ENCODE results near the gene ZNF608.

Gene ZNF608

DNA sequence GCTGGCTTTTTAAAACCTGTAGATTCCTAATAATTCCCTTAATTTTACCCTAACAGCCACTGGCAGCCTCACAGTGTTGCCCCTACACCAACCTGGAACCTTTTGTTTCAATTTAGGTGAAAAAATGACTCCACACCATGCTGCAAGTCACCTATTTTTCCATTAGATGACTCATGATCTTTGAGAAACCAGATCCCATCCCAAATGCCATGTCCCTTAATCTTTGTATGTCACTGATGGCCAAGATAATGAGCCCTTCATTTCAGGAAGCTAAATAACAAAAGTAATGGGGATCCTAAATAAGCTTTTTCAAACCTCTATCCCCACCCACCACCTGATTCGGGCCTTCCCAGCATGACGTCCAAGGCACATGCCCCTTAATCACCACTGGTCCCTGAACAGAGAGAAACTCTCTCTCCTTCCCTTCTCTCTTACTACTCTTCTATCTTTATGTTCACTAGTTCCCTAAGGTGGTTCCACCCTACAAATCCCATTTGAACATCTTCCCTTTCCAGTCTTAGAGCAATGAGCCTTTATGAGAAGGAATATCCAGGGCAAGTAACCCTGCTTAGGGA, 33.6 kb downstream of the ZNF608 start:
- Histone ChIP-seq H3K4me2 (peak overlapping the region; percentile 59 to 92 (median 77); a peak in 21 of 22 replicates), H3K27ac (peak overlapping the region in 6 of 11 experiments; percentile 17 to 56 (median 28); a peak in 6 of 22 replicates), H3K9ac (no peak overlapping the region), H3K36me3 (peaks cover 0 to 76% (median 10%) of the 10 kb centered on the region in 11 experiments; a peak in 11 of 22 replicates), H3K4me1 (peaks cover 36 to 92% (median 70%) of the 10 kb centered on the region in 10 experiments), H3K4me3 (no peak overlapping the region), H3K9me3 (replicated peaks in 1 of 11) (peaks cover 0 to 7% (median 0%) of the 10 kb centered on the region in 11 experiments; a peak in 1 of 22 replicates), H4K20me1 (peaks cover 0 to 99% (median 8%) of the 10 kb centered on the region in 11 experiments; a peak in 6 of 22 replicates), H3K27me3 (no peaks in the 10 kb centered on the region)
- TF ChIP-seq Cebpa-rat (IDR thresholded peaks at IDR 0.05) = no peak

DNA sequence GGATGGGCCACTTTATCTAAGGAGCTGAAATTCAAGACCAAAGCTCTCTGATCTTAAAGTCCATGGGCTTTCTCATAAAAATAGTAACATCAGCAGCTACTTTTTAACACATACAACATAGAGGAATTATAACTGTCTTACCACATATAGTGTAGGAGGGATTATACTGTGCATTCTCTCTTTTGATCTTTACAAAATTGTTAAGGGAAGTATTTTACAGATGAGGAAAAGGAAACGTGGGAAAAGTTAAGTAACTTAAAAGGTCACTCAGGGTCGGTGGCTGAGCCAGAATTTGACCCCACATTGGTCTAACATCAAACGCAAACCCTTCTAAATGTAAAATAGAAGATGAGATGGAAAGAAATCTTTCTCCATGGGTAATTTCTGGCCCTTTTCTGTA, 38.4 kb downstream of the ZNF608 start:
- Histone ChIP-seq H3K4me3 (no peak overlapping the region), H3K36me3 (peaks cover 0 to 69% (median 0%) of the 10 kb centered on the region in 11 experiments; a peak in 8 of 22 replicates), H4K20me1 (peaks cover 0 to 100% (median 46%) of the 10 kb centered on the region in 11 experiments; a peak in 15 of 22 replicates), H3K9ac (peak overlapping the region in 2 of 11 experiments; percentile 3 to 14; a peak in 1 of 22 replicates), H3K4me2 (peak overlapping the region; percentile 62 to 92 (median 85)), H3K9me3 (replicated peaks in 1 of 11) (no peaks in the 10 kb centered on the region; a peak in 1 of 22 replicates), H3K4me1 (peaks cover 53 to 100% (median 94%) of the 10 kb centered on the region in 10 experiments), H3K27ac (no peak overlapping the region), H3K27me3 (peaks cover 0 to 3% (median 0%) of the 10 kb centered on the region in 11 experiments; a peak in 5 of 22 replicates)
- no peak for TF ChIP-seq Cebpa-rat (IDR thresholded peaks at IDR 0.05)

DNA sequence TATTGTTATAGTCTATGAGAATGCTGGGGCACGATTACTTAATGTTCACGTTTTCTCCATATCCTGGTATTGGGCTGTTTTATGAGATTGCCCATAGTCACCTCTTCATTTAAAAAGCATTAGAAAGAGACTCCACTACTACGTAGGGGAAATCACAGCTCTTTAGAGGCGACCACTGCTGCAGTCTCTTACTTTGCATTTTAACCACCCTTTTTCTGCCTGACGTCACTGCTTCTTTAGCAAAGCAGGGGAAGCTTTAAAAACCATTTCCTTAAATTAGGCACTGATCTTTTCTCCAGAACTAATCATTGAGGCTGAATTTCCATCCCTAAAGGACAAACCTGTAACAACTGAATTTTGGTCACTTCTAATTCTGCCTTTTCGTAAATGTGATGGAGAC, 38.9 kb downstream of the ZNF608 start:
- Histone ChIP-seq H3K4me2 (peak overlapping the region; percentile 62 to 92 (median 85)), H3K27me3 (peaks cover 0 to 5% (median 0%) of the 10 kb centered on the region in 11 experiments; a peak in 5 of 22 replicates), H3K9me3 (replicated peaks in 1 of 11) (no peaks in the 10 kb centered on the region; a peak in 1 of 22 replicates), H3K9ac (peak overlapping the region in 4 of 11 experiments; percentile 3 to 37 (median 12); a peak in 2 of 22 replicates), H4K20me1 (peaks cover 0 to 100% (median 52%) of the 10 kb centered on the region in 11 experiments; a peak in 15 of 22 replicates), H3K36me3 (peaks cover 0 to 67% (median 0%) of the 10 kb centered on the region in 11 experiments; a peak in 8 of 22 replicates), H3K4me1 (peaks cover 53 to 100% (median 93%) of the 10 kb centered on the region in 10 experiments), H3K4me3 (0 out of 20 replicates have a peak overlapping the region, but pooled peaks of 2 of the 10 experiments have one; percentile 3 to 7), H3K27ac (peak overlapping the region in 1 of 11 experiments; percentile 21; a peak in 1 of 22 replicates)
- TF ChIP-seq Cebpa-rat (IDR thresholded peaks at IDR 0.05) = no peak

DNA sequence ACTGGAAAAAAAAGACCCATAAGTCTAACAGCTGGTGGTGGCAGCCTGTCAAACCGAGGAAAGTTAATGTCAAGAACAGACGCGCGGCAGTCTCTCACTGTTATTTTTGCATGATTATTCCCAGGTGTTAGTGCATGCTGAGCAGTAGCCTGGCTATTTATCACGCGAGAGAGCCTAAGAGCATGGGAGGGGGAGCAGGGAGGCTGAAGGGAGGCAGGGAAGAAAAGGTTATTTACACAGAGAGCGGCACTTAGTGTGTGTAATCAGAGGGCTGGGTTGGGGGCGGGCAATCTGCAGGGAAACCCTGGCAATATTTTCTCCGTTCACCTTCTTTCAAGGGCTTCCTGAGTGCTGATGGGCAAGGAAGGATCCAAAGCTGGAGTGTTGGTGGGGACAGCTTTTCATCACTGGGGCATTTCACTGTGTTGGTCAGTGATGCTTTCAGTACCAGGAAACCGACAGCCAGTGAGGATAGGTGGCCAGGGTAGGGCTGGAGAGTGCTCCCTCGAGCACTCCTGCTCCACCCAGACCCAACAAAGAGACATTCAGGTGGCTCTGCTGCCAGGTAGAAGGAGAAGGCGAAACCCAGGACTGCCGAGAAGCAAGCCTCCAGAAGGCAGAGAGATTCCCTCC, 39.6 kb downstream of the ZNF608 start:
- peaks cover 58 to 100% (median 93%) of the 10 kb centered on the region in 10 experiments for H3K4me1 ChIP-seq
- H3K4me2 ChIP-seq = peak overlapping the region; percentile 62 to 92 (median 85)
- H3K36me3 ChIP-seq = peaks cover 0 to 63% (median 0%) of the 10 kb centered on the region in 11 experiments; a peak in 6 of 22 replicates
- H4K20me1 ChIP-seq = peaks cover 0 to 100% (median 59%) of the 10 kb centered on the region in 11 experiments; a peak in 15 of 22 replicates
- peak overlapping the region in 2 of 11 experiments; percentile 21 to 46; a peak in 2 of 22 replicates for H3K27ac ChIP-seq
- no peaks in the 10 kb centered on the region for H3K9me3 ChIP-seq (replicated peaks in 1 of 11)
- H3K9ac ChIP-seq = peak overlapping the region in 5 of 11 experiments; percentile 9 to 44 (median 34); a peak in 4 of 22 replicates
- H3K4me3 ChIP-seq = 0 out of 20 replicates have a peak overlapping the region, but pooled peaks of 3 of the 10 experiments have one; percentile 3 to 7 (median 3)
- peaks cover 0 to 5% (median 0%) of the 10 kb centered on the region in 11 experiments; a peak in 5 of 22 replicates for H3K27me3 ChIP-seq
- no peak for TF ChIP-seq Cebpa-rat (IDR thresholded peaks at IDR 0.05)

DNA sequence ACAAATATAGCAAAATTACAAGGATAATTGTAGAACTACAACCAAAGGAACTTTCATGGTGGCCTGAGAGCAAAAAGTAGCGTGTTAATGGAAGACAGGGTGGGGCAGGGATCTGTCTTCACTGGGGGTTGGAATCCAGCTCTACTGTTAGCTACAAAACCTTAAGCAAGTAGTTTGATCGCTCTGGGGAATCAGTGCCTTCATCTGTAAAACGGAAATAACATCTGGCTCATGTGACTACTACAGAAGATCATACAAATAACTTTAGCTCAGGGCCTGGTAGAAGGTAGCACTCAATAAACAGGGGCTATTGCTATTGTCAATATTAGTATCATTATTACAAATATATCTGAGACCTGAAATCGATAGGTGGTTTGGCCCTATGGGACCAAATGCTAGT, 40.4 kb downstream of the ZNF608 start:
- peaks cover 0 to 60% (median 4%) of the 10 kb centered on the region in 11 experiments; a peak in 11 of 22 replicates for H3K36me3 ChIP-seq
- H3K4me1 ChIP-seq = peaks cover 60 to 95% (median 87%) of the 10 kb centered on the region in 10 experiments
- no peak overlapping the region for H3K9ac ChIP-seq
- 0 out of 20 replicates have a peak overlapping the region, but pooled peaks of 1 of the 10 experiments have one; percentile 4 for H3K4me3 ChIP-seq
- no peaks in the 10 kb centered on the region for H3K9me3 ChIP-seq (replicated peaks in 1 of 11)
- H3K4me2 ChIP-seq = peak overlapping the region; percentile 62 to 92 (median 85)
- TF ChIP-seq Cebpa-rat (IDR thresholded peaks at IDR 0.05) = no peak
- peaks cover 0 to 5% (median 0%) of the 10 kb centered on the region in 11 experiments; a peak in 5 of 22 replicates for H3K27me3 ChIP-seq
- H4K20me1 ChIP-seq = peaks cover 0 to 100% (median 60%) of the 10 kb centered on the region in 11 experiments; a peak in 15 of 22 replicates
- H3K27ac ChIP-seq = 0 out of 22 replicates have a peak overlapping the region, but pooled peaks of 1 of the 11 experiments have one; percentile 21

DNA sequence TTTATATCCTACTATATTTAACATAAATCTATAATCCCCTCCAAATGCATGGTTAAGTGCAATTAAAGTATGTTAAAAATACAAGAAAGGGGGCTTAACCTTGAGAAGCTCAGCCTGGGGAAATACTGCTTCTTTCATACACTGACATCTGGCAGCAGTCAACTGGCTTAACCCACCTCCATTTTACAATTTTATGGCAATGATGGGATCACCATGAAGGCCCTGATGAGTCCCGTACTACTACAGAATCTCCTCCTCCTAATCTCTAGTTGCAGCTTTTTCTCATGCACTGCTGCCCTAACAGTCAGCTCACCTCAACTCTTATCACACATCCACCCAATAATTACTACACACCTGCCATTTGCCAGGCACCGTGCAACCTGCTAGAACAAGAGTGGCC, 40.9 kb downstream of the ZNF608 start:
- H3K36me3 ChIP-seq = peaks cover 0 to 65% (median 9%) of the 10 kb centered on the region in 11 experiments; a peak in 12 of 22 replicates
- peak overlapping the region; percentile 62 to 92 (median 85) for H3K4me2 ChIP-seq
- H3K4me3 ChIP-seq = 0 out of 20 replicates have a peak overlapping the region, but pooled peaks of 1 of the 10 experiments have one; percentile 4
- TF ChIP-seq Cebpa-rat (IDR thresholded peaks at IDR 0.05) = no peak
- H3K27ac ChIP-seq = no peak overlapping the region
- H3K27me3 ChIP-seq = peaks cover 0 to 5% (median 0%) of the 10 kb centered on the region in 11 experiments; a peak in 5 of 22 replicates
- peaks cover 60 to 91% (median 82%) of the 10 kb centered on the region in 10 experiments for H3K4me1 ChIP-seq
- H3K9me3 ChIP-seq (replicated peaks in 1 of 11) = no peaks in the 10 kb centered on the region
- H4K20me1 ChIP-seq = peaks cover 0 to 100% (median 60%) of the 10 kb centered on the region in 11 experiments; a peak in 15 of 22 replicates
- no peak overlapping the region for H3K9ac ChIP-seq

DNA sequence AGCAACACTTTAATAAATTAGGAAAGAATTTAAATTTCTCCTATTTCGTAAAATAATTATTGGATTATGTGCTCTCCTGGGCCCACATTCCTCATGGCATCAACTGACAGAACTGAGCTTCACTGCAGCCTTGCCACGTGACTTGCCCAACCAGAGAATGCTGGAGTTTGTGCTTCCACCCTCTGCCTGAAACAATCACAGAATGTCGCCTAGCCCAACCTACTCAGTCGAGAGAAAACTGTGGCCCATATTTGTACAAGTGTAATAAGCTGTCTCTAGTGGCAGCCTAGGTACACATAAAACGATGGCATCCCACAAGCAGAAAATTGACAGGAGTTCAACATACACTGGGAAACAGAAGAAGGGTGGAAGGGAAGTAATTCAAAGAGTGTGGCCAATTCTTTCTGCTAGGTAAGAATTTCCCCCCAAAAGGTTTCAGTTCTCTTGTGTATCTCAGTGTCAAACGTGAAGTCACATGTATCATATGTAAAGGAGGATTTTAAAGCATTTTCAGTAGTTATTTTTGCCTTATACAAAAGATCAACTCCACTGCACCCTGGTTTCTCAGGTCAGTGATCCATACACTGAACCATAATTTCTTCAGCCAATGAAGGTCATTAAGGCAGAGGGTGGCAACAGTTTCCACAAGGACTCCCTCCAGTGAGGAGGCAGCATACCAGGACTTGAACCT, 41.7 kb downstream of the ZNF608 start:
- peaks cover 0 to 100% (median 68%) of the 10 kb centered on the region in 11 experiments; a peak in 15 of 22 replicates for H4K20me1 ChIP-seq
- 0 out of 20 replicates have a peak overlapping the region, but pooled peaks of 1 of the 10 experiments have one; percentile 4 for H3K4me3 ChIP-seq
- H3K9me3 ChIP-seq (replicated peaks in 1 of 11) = no peaks in the 10 kb centered on the region
- TF ChIP-seq Cebpa-rat (IDR thresholded peaks at IDR 0.05) = no peak
- peaks cover 0 to 65% (median 17%) of the 10 kb centered on the region in 11 experiments; a peak in 13 of 22 replicates for H3K36me3 ChIP-seq
- no peak overlapping the region for H3K27ac ChIP-seq
- H3K27me3 ChIP-seq = peaks cover 0 to 5% (median 0%) of the 10 kb centered on the region in 11 experiments; a peak in 5 of 22 replicates
- peak overlapping the region; percentile 23 to 92 (median 85); a peak in 21 of 22 replicates for H3K4me2 ChIP-seq
- peaks cover 60 to 87% (median 74%) of the 10 kb centered on the region in 10 experiments for H3K4me1 ChIP-seq
- H3K9ac ChIP-seq = no peak overlapping the region
